GM19463 (cell line): ENCODE data around the gene CYP2C18.
"Not testable (repeated sequence)": the region's sequence is repeated elsewhere in the genome, so short reads cannot be mapped to it uniquely, and the experiment has no call there.

Experiments used
- ATAC-seq: cut with Tn5 transposase; IDR thresholded peaks from one replicate; pipeline ENCODE4 v1.9.1; 2021; ENCODE audit warnings: mild to moderate bottlenecking, moderate library complexity; ENCODE audit not compliant: unreplicated experiment

CYP2C18 gene

DNA sequence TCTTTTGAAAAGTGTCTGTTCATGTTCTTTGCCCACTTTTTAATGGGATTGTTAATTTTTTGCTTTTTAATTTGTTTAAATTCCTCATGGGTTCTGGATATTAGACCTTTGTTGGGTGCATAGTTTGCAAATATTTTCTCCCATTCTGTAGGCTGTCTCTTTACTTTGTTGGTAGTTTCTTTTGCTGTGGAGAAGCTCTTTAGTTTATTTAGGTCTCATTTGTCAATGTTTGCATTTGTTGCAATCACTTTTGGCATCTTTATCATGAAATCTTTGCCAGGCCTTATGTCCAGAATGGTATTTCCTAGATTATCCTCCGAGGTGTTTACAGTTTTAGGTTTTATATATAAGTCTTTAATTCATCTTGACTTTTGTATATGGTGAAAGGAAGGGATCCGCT lies 55.1 kb downstream of the CYP2C18 start:
- ATAC-seq = no peak

DNA sequence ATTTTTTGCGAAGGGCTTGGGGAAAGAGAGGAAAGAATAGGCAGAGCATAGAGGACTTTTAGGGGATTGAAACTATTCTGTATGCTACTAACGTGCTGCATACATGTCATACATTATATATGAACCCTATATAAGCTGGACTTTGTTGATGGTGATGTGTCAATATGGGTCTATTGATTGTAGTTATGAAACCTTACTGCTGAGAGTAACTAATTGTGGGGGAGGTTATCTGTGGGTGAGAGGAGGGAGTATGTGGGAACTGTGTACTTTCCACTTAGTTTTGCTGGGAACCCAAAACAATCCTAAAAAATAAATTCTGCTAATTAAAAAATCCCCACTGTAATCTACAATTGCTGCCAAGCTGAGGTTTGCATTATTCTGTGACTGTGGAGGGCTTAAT lies 63.6 kb downstream of the CYP2C18 start:
- ATAC-seq = no peak

- no peak for ATAC-seq
Observed at GRCh38 chr10:94747838-94748237, 64.3 kb downstream of the CYP2C18 start.

DNA sequence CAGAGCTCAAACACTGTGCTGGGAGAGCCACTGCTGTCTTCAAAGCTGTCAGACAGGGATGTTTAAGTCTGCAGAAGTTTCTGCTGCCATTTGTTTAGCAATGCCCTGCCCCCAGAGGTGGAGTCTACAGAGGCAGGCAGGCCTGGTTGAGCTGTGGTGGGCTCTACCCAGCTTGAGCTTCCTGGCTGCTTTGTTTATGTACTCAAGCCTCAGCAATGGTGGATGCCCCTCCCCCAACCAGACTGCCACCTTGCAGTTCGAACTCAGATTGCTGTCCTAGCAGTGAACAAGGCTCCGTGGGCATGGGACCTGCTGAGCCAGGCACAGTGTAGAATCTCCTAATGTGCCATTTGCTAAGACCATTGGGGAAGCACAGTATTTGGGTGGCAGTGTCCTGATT lies 74.4 kb downstream of the CYP2C18 start:
- no peak for ATAC-seq

DNA sequence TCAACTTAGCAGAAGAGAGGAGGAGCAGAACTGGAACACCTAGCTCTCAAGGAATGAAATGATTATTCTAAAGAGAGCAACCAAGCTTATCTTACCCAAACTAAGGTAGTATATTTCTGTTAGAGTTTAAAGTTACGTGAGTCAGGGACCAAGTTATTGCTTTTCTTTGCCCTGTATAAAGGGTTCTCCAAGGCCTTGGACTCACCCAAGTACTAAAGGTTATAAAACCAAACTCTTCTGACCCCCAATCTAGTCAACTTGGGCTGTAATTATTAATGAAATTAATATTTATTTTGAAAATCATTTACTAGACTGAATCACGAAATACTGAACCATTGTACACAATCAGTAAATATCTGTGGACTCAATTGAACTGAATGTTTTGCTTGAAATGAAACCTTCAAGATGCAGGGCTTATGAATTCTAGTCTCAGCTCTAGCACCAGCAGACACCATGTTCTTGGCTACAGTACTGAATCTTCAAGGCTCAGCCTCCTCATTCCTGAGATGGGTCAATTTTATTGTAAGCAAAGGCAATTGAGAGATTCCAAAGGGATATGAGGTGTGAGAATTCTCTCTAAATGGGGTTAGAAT lies 77.2 kb downstream of the CYP2C18 start:
- no peak for ATAC-seq

DNA sequence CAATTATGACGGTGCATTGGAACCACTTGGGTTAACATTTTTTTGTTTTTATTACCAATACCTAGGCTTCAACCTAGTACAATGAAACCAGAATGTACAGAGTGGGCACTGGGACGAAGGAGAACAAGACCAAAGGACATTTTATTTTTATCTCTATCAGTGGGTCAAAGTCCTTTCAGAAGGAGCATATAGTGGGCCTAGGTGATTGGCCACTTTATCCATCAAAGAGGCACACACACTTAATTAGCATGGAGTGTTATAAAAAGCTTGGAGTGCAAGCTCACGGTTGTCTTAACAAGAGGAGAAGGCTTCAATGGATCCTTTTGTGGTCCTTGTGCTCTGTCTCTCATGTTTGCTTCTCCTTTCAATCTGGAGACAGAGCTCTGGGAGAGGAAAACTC lies 78.9 kb downstream of the CYP2C18 start, which contains the start of gene CYP2C19:
Gene CYP2C19, plus strand, starts transcription at position 289 of the 400 bp plus-strand sequence. Its CDS starts 25 bp downstream, at position 314.
- no peak for ATAC-seq

DNA sequence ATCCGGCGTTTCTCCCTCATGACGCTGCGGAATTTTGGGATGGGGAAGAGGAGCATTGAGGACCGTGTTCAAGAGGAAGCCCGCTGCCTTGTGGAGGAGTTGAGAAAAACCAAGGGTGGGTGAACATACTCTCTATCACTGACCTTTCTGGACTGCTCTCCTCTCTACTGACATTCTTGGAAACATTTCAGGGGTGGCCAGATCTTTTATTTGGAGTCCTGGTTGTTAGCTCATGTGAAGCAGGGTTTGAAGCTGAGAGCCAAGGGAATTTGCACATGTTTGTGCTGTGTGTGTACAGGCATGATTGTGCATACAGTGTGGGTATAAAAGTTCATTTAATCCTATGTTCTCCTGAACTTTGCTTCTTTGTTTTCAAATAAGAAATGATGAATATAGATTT lies 91.9 kb downstream of the CYP2C18 start:
- ATAC-seq = not testable (repeated sequence)

DNA sequence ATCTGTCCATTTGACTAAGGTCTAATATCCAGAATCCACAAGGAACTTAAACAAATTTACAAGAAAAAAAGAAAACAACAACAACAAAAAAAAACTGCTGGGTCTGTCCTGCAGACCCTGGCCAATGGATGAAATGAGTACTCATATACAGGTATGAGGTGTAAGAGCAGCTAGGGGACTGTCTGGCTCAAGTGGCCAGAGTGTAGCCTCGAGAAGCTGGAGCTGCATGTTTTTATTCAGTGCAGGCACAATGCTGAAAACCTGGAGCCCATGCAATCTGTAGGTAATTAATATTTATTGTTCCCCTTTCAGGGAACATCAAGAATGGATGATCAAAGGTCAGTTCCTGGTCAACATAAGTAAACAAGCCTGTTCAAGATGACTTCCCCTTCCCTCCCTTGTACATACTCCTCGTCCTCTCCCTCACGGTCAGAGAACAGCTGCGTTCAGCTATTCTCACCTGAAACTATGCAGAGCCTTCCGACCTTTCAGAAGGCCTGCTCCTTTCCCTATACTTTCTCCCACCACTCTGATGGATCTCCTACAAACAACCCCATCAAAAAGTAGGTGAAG lies 94.4 kb downstream of the CYP2C18 start:
- ATAC-seq = no peak

GRCh38 chr10:94780844-94781243 lies 97.3 kb downstream of the CYP2C18 start:
- ATAC-seq = no peak

DNA sequence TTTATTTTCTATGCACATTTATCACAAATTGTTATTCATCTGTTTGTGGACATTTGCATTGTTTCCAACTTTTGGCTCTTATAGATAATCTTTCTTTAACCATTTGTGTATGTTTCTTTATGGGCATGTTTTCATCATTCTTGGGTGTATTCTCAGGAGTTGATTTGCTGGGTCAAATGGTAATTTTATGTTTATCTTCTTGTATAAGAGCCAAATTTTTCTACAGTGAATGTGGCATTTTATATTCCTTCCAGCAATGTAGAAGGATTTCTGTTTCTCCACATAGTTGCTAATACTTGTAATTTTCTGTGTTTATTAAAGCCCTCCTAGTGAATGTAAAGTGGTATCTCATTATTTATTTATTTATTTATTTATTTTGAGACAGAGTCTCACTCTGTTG lies 100.7 kb downstream of the CYP2C18 start:
- no peak for ATAC-seq

DNA sequence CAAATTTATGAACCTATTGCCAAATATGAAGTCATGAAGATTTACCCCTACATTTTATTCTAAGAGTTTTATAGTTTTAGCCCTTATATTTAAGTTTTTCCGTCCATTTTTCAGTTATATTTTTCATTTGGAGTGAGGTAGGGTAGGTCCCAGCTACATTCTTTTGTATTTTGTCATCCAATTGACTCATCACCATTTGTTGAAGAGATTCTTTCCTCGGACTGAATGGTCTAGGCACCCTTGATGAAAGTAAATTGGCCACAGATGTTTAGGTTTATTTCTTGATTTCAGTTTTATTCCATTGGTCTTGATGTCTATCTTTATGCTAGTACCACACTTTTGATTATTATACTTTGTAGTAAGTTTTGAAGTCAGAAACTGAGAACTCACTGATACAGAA lies 101.7 kb downstream of the CYP2C18 start:
- no peak for ATAC-seq
